H1 (cell line): ENCODE data around the gene SLC43A2. TPM values are rescaled to one million over a fixed set of nuclear protein-coding genes. Genes with fewer than 3 reads are reported as not detected.

Experiments
- ASH2L ChIP-seq: fragments of 200-600, 300-600 bp; sonication (generic); IDR thresholded peaks from one replicate; pipeline ENCODE4 v1.7.1; 2017; ENCODE audit warnings: low read length
- CBX8 ChIP-seq: fragments of 300-800, 300-1000 bp; sonication (generic); IDR thresholded peaks from 2 replicates; pipeline ENCODE4 v1.7.1; 2016; ENCODE audit warnings: low read depth, low read length, borderline replicate concordance
- SP2 ChIP-seq: IDR thresholded peaks from 2 replicates; pipeline ENCODE4 v1.6.1; 2012; ENCODE audit warnings: mild to moderate bottlenecking, low read length, inconsistent platforms
- ZNF274 ChIP-seq: IDR thresholded peaks from 2 replicates; pipeline ENCODE4 v1.7.0; 2012; ENCODE audit warnings: low read length, borderline replicate concordance; ENCODE audit errors: extremely low read depth
- polyA plus RNA-seq, 7 experiments: library from polyadenylated mRNA; depleted of rRNA in 3 of 7; stranded (reverse) in 5 of 7; unstranded in 2 of 7; fragments of >200 nt in 5 of 7; fragments of 200-250 nt in 2 of 7; gene quantifications; 1 replicate in 5 of 7; 2 replicates in 1 of 7; 4 replicates in 1 of 7; pipeline versions ENCODE4 v1.2.1 to v1.2.3, GENCODE V29; 2011 to 2013; ENCODE audit warnings: missing spikeins in 2 of 7, mixed read lengths in 2 of 7
- total RNA-seq: library from RNA; stranded (reverse); fragmentation: NEBNext Ultra II Directional; extraction: Animal tissue kit (Norgen Biotek cat#: 25700); gene quantifications from 2 replicates; pipeline ENCODE4 v1.2.1, GENCODE V29; 2021
- TF ChIP-seq, protein P1 (sequence below), 3 experiments: IDR thresholded peaks; 1 replicate in 2 of 3; 2 replicates in 1 of 3; pipeline versions ENCODE4 v1.5.1 to v1.6.1; 2011; ENCODE audit warnings: low read length in 3 of 3, mild to moderate bottlenecking in 3 of 3, inconsistent platforms in 2 of 3, low read depth in 1 of 3, moderate library complexity in 1 of 3; ENCODE audit not compliant: insufficient read depth in 1 of 3; ENCODE audit errors: control extremely low read depth in 1 of 3

SLC43A2 gene
- total and polyA plus RNA-seq, 2 of the 8 experiments (the other 6 are each of a cell fraction or from before 2014, with no cell fraction given) = 6.6 to 10.5 TPM

DNA sequence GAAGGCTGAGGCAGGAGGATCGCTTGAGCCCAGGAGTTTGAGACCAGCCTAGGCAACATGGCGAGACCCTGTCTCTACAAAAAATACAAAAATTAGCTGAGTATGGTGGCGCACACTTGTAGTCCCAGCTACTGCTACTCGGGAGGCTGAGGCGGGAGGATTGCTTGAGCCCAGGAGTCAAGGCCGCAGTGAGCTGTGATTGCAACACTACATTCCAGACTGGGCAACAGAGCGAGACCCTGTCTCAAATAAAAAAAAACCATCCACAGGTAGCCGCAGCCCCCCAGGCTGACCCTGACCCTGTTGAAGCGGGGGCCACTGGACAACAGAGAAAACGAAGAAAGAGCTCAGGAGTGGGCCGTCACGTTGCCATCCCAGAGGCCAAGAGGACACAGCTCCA, 4.0 kb downstream of the SLC43A2 start (continued):
- TF ChIP-seq CBX8 = no peak
- TF ChIP-seq, protein P1, sequence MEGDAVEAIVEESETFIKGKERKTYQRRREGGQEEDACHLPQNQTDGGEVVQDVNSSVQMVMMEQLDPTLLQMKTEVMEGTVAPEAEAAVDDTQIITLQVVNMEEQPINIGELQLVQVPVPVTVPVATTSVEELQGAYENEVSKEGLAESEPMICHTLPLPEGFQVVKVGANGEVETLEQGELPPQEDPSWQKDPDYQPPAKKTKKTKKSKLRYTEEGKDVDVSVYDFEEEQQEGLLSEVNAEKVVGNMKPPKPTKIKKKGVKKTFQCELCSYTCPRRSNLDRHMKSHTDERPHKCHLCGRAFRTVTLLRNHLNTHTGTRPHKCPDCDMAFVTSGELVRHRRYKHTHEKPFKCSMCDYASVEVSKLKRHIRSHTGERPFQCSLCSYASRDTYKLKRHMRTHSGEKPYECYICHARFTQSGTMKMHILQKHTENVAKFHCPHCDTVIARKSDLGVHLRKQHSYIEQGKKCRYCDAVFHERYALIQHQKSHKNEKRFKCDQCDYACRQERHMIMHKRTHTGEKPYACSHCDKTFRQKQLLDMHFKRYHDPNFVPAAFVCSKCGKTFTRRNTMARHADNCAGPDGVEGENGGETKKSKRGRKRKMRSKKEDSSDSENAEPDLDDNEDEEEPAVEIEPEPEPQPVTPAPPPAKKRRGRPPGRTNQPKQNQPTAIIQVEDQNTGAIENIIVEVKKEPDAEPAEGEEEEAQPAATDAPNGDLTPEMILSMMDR (IDR thresholded peaks at IDR 0.05; ENCODE audit: control extremely low read depth in 1 of 3, insufficient read depth in 1 of 3, low read depth in 1 of 3, low read length in 3 of 3) = no peak
- no peak for TF ChIP-seq ASH2L
- no peak for TF ChIP-seq SP2
- no peak for TF ChIP-seq ZNF274
